HG03135 (cell line): Measurements from ENCODE around the gene SIGLEC8.
"Not testable (repeated sequence)": the region's sequence is repeated elsewhere in the genome, so short reads cannot be mapped to it uniquely, and the experiment has no call there.

ENCODE experiments used
- ATAC-seq: cut with Tn5 transposase; IDR thresholded peaks from one replicate; pipeline ENCODE4 v1.9.1; 2021; ENCODE audit warnings: mild to moderate bottlenecking, moderate library complexity; ENCODE audit not compliant: unreplicated experiment

The SIGLEC8 gene

DNA sequence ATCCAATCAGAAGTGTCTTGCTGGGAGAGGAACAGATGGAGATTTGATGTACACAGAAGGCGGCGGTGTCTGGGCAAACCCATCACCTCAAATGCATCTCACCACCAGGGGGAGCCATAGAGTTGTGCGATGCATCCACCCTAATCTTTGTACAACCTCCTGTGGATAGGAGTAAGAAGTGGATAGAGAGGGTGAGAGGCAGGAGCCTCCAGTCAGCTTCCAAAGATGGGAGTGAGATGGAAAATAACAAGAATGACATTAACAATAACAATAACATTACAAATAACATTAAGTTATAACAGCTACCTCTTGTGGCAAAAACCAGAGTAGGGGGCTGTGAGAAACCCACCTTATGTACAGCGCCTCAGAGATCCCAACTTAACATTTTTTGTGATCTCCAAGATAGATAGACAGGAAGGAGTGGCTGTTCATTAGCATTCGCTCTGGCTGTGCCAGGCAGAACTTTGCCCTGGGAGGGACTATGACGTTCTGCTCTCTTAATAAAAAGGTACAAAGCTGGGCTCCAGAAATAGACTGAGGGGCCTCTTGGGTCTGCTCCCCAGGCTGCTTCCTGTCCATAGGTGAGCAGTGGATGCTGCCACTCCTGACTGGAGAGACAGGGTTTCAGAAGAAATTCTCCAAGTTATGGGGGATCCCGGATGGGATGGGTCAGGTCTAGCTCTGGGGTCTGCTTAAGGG lies 14.9 kb upstream of the SIGLEC8 start:
- ATAC-seq = no peak

- no peak for ATAC-seq
These were observed 14.4 kb upstream of the SIGLEC8 start for GRCh38 chr19:51472607-51473006.

- ATAC-seq = no peak
These were observed 13.3 kb upstream of the SIGLEC8 start for GRCh38 chr19:51471527-51471926.

GRCh38 chr19:51470966-51471365 lies 12.7 kb upstream of the SIGLEC8 start:
- no peak for ATAC-seq

- no peak for ATAC-seq
These were observed 11.4 kb upstream of the SIGLEC8 start for GRCh38 chr19:51469629-51470028.

DNA sequence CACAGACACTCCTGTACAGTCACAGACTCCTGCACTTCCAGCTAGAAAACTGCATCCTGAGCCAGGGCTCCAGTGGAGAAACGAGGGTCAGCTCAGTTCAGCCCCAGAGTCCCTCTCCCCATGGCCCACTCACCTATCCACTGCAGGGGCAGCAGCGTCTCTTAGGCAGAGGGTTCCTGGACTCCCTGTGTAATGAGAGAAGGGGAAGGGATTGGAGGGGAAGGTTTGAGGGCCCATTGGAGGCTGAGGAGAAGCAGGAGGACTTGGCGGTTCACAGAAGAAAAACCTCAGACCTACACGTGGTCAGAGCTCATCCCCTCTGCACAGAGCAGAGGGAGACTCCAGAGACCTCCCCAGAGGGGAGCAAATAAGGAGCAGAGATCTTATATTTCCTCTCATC lies 10.9 kb upstream of the SIGLEC8 start:
- no peak for ATAC-seq

- no peak for ATAC-seq
These were observed 10.3 kb upstream of the SIGLEC8 start for GRCh38 chr19:51468545-51468920.

GRCh38 chr19:51467864-51468544 lies 9.8 kb upstream of the SIGLEC8 start:
- ATAC-seq = no peak

GRCh38 chr19:51466723-51467122 lies 8.5 kb upstream of the SIGLEC8 start:
- no peak for ATAC-seq

DNA sequence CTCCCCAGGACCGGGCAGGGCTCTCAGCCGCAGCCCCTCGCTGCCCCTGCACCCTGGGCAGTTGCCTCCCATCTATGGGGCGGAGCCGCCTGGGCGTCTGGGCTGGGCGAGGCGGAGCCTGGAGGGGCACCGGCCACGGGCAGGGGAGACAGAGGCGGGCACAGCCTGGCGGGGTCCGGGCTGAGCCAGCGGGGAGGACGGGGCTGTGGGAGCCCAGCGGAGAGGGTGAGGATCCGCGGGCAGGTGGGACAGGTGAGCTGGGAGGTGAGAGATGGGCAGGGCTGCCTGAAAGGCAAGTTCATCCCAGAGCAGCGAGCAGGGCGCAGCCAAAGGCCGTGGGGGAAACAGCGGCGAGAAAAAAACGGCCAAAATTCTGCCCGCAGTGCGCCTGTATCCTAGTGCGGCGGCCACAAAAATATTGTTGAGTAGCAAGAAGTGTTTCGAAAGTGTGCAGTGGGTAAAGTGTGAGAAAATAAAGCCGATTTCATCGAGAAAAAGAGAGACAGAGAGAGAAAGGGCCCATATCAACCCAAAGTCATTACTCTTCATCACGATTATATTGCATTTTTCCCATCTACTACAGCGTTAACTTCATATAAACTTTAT lies 5.8 kb upstream of the SIGLEC8 start:
- not testable (repeated sequence) for ATAC-seq

DNA sequence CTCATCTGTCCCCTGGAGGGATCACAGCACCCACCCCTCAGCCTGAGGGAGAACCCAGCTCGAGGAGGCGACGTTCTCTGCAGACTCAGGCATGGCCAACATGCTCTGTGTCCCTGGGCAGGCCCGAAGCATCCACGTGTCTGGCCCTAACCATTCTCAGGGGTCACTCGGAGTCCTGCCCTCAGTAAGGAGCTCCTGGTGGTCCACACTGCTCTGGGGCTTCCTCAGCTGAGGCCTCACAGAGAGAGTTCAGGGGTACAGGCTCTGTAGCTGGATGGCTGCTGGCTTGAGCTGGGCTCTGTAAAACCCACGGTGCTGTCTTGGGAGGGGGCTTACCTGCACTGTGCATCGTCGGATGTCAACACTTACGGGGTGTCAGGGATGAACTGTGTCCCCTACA lies 4.4 kb upstream of the SIGLEC8 start:
- no peak for ATAC-seq

GRCh38 chr19:51462276-51462675 lies 4.0 kb upstream of the SIGLEC8 start:
- no peak for ATAC-seq

DNA sequence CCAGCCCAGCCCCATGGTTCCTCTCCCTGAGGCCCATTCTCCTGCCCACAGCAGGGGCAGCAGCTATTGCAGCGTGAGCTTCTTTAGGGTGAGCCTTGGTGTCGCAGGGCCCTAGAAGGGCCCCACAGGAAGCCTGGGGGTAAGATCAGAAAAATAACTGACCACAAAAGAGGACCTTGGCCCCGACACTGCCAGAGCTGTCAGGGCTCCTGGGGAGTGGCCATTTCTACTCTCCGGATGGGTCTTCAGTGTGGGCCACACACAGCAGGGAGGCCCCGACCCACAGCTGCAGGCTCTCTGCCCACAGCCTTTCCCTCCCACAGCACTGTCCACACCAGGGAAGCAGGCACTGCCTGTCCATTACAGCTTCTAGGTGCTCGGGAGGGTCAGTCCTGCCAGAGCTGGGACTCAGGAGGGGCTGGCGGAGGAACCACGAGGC lies 3.5 kb upstream of the SIGLEC8 start:
- ATAC-seq = no peak

DNA sequence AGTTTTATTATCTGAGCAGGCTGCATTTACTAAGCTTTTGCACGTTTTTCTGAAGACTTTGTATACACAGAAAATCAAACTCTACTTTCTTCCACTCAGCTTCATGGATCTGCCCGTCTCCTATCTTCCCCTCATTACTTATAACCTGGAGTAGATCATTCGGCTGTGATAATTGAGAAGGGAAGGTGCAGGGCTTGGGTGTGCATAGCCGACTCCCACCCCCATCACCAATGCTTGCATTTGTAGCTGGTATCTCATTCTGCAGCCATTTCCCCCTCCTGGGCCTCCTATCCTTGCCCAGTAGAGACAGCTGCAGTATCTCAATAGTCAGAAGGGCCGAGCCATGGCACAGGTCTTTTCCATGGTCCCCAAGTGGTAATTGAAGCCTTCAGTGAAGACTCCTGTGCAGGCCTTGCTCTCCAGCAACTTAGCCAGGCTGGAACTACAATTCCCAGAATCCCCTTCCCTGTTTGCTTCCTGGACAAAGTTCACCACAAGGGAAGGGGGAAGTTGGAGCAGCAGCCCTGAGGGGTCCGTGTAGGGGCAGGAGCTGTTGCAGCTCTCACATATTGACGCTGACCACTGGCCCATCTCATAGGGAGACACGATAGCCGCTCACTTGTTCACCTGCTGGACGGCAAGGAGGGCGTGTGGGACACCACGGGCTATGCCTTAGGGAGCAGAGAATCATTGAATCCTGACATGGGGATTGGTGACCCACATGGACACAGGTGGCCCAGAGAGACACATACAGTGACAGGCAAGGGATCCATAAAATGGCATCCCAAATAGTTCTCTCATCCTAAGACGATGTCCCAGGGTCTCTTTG lies 2.1 kb upstream of the SIGLEC8 start:
- ATAC-seq = no peak

- ATAC-seq = no peak
These were observed 748 bp upstream of the SIGLEC8 start for GRCh38 chr19:51458899-51459505.

DNA sequence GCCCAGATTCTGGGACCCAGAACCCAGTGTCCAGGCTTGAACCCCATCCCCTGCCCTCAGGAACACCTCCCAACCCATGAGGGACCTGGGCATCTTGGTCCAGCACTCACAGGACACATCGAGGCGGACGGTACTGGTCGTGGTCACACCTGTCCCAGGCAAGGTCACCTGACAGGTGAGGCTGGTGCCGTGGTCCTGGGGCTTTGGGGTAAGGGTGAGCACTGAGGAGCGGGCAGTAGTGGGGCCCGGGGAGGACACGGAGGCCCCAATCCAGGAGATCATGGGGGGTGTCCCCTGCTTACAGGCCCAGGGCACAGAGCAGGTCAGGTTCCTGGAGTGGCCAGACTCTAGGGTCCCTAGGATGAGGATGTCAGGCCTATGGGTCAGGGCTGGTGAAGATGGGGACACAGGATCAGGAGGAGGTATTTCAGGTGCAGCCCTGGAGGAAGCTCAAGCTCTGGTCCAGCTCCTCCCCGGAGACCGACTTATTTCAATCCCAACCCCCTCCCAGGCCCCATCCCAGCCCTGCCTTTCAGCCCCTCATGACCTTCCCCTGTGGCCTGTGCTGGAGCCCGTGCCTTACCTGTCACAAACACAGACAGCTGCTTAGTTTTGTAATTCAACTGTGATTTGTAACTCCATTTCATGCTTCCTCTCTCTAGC lies 772 bp downstream of the SIGLEC8 start:
- no peak for ATAC-seq

- no peak for ATAC-seq
These were observed 1.5 kb downstream of the SIGLEC8 start for GRCh38 chr19:51456541-51457290.

GRCh38 chr19:51450730-51451307 lies 7.4 kb downstream of the SIGLEC8 start:
- no peak for ATAC-seq

DNA sequence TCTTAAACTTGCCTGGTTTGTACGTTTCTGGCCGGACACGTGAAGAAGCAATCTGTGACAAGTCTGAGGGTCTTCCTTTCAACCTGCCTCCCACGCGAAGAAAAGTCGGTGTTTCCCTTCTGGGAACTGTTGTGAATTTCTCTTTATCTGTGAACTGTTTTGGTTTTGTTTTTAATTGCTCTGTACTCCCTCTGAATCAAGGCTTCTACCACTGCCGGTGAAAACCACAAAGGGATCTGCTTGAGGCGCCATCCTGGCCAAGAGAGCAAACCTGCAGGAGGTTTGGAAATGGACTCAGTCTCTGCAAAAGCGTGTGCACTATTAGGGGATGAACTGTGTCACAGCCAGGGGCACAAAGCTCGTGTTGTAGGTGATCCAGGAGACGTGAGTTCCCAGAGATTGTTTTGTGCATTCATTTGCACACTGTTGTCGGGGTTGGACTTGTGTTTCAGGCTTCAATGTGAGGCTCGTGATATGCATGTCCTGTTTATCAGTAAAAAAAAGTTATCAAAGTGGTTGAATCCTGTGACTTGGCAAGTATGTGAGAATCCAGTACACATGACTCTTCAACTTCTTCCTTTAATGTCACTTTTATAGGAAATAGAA lies 9.7 kb downstream of the SIGLEC8 start:
- ATAC-seq = no peak
